ENCODE measurements around the gene IFT80.
A peak's percentile ranks its signal among the peaks of the same experiment; 100 is the strongest.
"Not testable (repeated sequence)": the region's sequence is repeated elsewhere in the genome, so short reads cannot be mapped to it uniquely, and the experiment has no call there.

The IFT80 gene

DNA sequence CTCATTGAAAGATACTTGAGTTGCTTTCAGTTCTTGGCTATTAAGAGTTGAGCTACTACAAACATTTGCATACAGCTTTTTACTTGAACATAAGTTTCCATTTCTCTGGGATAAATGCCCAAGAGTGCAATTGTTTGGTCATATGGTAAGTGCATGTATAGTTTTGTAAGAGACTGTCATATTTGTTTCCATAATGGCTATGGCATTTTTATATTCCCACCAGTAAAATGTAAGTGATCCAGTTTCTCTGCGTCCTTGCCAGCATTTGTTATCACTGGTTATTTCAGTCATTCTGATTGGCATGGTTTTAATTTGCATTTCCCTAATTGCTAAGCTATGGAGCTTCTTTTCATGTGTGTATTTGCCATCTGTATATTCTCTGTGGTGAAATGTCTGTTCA, 151.3 kb downstream of the IFT80 start:
- H3K36me3 ChIP-seq (ENCODE audit: insufficient read depth, low read length), result no peaks in the 10 kb centered on the region
- H3K9ac ChIP-seq (ENCODE audit: low read depth, low read length), result no peak overlapping the region
- H3K27me3 ChIP-seq (ENCODE audit: control insufficient read depth, insufficient read depth, low read length), result no peaks in the 10 kb centered on the region
- no peak overlapping the region for H3K4me3 ChIP-seq (ENCODE audit: low read length)
- H3K9me3 ChIP-seq (replicated peaks; ENCODE audit: low read length), result no peaks in the 10 kb centered on the region
- no peaks in the 10 kb centered on the region for H3K4me1 ChIP-seq (ENCODE audit: control insufficient read depth, insufficient read depth, low read length)
- H3K4me2 ChIP-seq (ENCODE audit: low read length), result no peak overlapping the region

DNA sequence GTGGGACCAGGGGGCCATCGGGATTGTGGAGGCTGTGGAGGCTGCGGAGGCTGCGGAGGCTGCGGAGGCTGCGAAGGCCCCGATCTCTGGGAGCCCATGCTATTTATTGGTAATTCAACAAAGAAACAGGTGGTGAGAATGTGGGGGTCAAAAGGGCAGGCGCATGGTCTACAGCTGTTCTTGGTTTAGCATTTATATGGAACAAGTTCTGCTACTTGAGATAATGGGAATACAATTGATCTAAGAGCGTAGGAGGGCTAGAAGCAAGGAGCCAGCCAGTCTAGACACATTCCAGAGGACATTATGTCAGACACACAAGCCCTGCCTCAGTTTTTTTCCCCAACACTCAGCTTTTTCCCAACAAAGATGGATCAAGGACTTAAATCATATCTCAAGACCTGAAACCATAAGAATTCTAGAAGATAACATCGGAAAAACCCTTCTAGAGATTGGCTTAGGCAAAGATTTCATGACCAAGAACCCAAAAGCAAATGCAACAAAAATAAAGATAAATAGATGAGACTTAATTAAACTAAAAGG, 153.7 kb downstream of the IFT80 start:
- Histone ChIP-seq H3K4me3 (ENCODE audit: low read length) (no peak overlapping the region), H3K9me3 (replicated peaks; ENCODE audit: low read length) (no peaks in the 10 kb centered on the region), H3K36me3 (ENCODE audit: insufficient read depth, low read length) (no peaks in the 10 kb centered on the region), H3K4me2 (ENCODE audit: low read length) (no peak overlapping the region), H3K27me3 (ENCODE audit: control insufficient read depth, insufficient read depth, low read length) (no peaks in the 10 kb centered on the region), H3K9ac (ENCODE audit: low read depth, low read length) (no peak overlapping the region), H3K4me1 (ENCODE audit: control insufficient read depth, insufficient read depth, low read length) (no peaks in the 10 kb centered on the region)

DNA sequence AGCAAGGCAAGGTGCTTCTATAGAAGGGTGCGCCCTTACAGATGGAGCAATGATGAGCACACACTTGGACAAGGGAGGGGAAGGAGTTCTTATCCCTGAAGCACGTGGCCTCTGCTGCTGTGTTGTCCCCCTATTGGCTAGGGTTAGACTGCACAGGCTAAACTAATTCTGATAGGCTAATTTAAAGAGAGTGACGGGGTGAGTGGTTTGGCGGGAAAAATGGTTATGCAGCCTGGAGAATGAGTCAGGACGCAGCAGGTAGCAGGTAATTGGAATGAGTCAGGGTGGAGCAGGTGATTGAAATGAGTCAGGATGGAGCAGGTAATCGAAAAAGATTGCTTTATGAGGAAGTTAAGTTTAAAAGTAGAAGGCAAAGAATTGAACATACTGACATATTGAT, 158.3 kb downstream of the IFT80 start:
- not testable (repeated sequence) for H3K9me3 ChIP-seq (replicated peaks; ENCODE audit: low read length); H3K9ac ChIP-seq (ENCODE audit: low read depth, low read length); H3K36me3 ChIP-seq (ENCODE audit: insufficient read depth, low read length); H3K4me2 ChIP-seq (ENCODE audit: low read length); H3K4me1 ChIP-seq (ENCODE audit: control insufficient read depth, insufficient read depth, low read length); H3K27me3 ChIP-seq (ENCODE audit: control insufficient read depth, insufficient read depth, low read length); H3K4me3 ChIP-seq (ENCODE audit: low read length)

DNA sequence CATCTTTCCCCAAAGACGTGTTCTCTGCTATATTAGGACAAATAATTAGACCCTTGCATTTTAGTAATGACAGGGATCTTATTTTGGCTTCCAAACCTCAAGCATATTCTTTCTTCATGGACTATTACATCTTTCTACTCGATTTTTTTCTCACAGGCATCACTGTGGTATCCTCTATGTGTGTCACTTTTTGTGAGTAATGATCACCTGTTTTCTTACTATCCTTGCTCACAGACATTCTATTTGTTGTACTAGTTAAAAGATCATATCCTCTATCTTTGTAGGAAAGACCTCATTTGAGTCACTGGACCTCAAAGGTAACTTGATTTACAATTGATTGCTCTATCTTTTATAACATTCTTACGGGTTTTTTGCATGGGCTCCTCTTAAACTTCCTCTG, 167.0 kb downstream of the IFT80 start:
- Histone ChIP-seq H3K9me3 (replicated peaks; ENCODE audit: low read length) (no peaks in the 10 kb centered on the region), H3K4me1 (ENCODE audit: control insufficient read depth, insufficient read depth, low read length) (no peaks in the 10 kb centered on the region), H3K4me2 (ENCODE audit: low read length) (no peak overlapping the region), H3K27me3 (ENCODE audit: control insufficient read depth, insufficient read depth, low read length) (peaks cover 8% of the 10 kb centered on the region), H3K9ac (ENCODE audit: low read depth, low read length) (no peak overlapping the region), H3K36me3 (ENCODE audit: insufficient read depth, low read length) (no peaks in the 10 kb centered on the region), H3K4me3 (ENCODE audit: low read length) (no peak overlapping the region)

DNA sequence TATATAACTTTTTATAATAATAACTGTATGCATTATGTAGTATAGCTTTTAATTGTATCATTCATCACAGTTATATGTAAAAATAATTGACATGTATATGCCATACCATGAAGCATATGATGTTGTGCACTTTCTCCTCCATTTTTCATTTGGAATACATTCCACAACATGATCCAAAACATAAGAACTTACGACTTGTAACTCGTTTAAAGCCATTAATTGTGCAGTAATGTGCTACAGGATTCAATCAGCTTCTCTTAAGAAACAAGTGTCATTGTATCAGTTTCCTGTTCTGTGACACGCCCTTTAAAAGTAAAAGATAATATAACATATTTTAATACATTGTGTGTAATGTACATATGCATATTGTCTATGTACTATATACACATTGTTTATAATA, 171.6 kb downstream of the IFT80 start:
- H3K4me3 ChIP-seq (ENCODE audit: low read length), result no peak overlapping the region
- H3K9me3 ChIP-seq (replicated peaks; ENCODE audit: low read length), result no peaks in the 10 kb centered on the region
- H3K36me3 ChIP-seq (ENCODE audit: insufficient read depth, low read length), result no peaks in the 10 kb centered on the region
- H3K27me3 ChIP-seq (ENCODE audit: control insufficient read depth, insufficient read depth, low read length), result peaks cover 51% of the 10 kb centered on the region
- no peak overlapping the region for H3K9ac ChIP-seq (ENCODE audit: low read depth, low read length)
- H3K4me1 ChIP-seq (ENCODE audit: control insufficient read depth, insufficient read depth, low read length), result peaks cover 18% of the 10 kb centered on the region
- H3K4me2 ChIP-seq (ENCODE audit: low read length), result no peak overlapping the region

DNA sequence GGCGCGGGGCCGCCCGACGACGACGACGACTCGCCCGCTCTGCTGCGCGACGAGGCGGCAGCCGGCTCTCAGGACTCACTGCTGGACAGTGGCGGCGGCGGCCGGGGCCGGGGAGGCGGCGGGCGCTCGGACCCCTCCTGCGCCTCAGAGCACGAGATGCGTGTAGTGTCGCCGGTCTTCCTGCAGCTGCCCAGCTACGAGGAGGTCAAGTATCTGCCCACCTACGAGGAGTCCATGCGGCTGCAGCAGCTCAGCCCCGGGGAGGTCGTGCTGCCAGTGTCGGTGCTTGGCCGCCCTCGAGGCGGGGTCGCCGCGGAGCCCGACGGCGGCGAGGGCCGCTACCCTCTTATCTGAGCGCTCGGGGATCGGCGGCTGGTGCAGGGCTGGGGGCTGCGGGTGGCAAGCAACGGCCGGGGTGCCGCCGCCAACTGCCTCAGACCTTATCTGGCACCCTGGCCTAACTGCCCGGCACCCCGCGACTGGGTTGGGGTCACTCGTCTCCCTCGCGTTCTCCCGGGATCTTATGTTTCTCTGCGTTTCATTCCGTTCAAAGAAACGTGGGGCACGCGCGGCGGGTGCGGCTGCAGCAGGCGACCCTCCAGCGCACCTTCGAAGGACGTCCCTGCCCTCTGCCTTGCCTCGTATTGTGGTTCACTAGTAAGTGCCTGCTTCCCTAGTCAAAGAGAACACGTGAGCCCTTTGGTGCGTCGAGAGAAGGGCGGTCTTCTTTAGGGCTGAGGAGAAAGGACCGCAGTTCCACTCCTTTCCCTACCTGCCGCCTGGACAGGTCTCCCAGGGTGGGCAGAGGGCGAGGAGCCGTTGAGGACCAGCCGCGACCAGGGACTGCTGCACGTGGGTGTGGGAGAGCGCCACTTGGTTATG, 172.8 kb downstream of the IFT80 start:
- peak overlapping the region; percentile 77 for H3K4me3 ChIP-seq (ENCODE audit: low read length)
- H3K27me3 ChIP-seq (ENCODE audit: control insufficient read depth, insufficient read depth, low read length), result peaks cover 61% of the 10 kb centered on the region
- no peaks in the 10 kb centered on the region for H3K36me3 ChIP-seq (ENCODE audit: insufficient read depth, low read length)
- no peak overlapping the region for H3K9ac ChIP-seq (ENCODE audit: low read depth, low read length)
- peaks cover 18% of the 10 kb centered on the region for H3K4me1 ChIP-seq (ENCODE audit: control insufficient read depth, insufficient read depth, low read length)
- H3K4me2 ChIP-seq (ENCODE audit: low read length), result peak overlapping the region; percentile 99
- H3K9me3 ChIP-seq (replicated peaks; ENCODE audit: low read length), result no peaks in the 10 kb centered on the region

DNA sequence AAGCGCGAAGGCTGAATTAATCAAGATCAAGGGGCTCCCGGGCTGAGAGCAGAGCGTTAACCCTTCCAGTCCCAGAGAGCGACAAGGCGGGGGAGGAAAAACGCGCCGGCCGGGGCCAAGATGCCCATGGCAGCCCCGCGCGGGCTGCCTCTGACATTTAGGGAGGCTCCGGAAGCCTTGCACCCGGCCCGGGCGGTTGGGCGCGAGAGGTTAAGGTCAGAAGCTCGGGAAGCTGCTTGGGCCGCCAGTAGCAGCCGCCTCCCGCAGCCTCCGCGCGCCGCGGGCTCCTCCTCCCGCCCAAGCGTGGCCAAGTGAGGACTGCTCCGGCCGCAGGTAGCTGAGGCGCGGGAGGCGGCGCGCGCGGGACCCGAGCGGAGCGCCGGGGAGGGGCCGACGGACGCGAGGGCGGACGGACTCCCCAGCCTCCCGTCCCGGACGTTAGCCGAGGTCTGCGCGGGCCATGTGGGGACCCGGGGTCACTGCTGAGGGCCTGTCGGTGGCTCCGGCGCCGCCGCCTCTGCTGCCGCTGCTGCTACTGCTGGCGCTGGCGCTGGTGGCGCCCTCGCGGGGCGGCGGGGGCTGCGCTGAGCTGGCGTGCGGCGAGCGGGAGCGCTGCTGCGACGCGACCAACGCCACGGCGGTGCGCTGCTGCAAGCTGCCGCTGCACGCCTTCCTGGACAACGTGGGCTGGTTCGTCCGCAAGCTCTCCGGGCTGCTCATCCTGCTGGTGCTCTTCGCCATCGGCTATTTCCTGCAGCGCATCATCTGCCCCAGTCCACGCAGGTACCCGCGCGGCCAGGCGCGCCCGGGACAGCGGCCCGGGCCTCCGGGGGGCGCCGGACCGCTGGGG, 173.6 kb downstream of the IFT80 start, which contains the start of gene C3orf80:
TSS of gene C3orf80 (plus strand) at position 247 of the 850 bp plus-strand sequence. CDS start at position 461, 214 bp downstream.
- Histone ChIP-seq H3K4me3 (ENCODE audit: low read length) (peak within 1 kb of the TSS; percentile 77), H3K4me2 (ENCODE audit: low read length) (peak within 1 kb of the TSS; percentile 99), H3K36me3 (ENCODE audit: insufficient read depth, low read length) (no peaks in the 10 kb centered on the region), H3K9ac (ENCODE audit: low read depth, low read length) (peak within 1 kb of the TSS; percentile 24), H3K27me3 (ENCODE audit: control insufficient read depth, insufficient read depth, low read length) (peaks cover 70% of the 10 kb centered on the region), H3K4me1 (ENCODE audit: control insufficient read depth, insufficient read depth, low read length) (peaks cover 18% of the 10 kb centered on the region), H3K9me3 (replicated peaks; ENCODE audit: low read length) (no peaks in the 10 kb centered on the region)

DNA sequence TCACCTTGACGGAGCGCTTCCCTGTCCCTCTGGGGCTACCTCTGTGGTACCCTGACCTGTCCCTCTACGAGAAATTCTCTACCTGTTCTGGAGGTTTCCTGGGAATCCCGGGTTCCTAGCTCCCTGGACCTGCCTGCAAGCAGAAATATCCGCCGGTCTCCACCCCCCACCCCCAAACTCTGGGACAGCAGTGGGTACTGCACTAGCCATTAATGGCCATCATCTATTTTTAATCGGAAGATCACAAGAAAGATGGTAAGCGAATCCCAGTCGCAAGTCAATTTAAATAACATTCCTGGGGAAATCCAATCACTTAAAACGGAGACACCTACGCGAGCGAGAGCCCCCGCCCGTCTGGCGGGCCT, 174.2 kb downstream of the IFT80 start:
- peaks cover 18% of the 10 kb centered on the region for H3K4me1 ChIP-seq (ENCODE audit: control insufficient read depth, insufficient read depth, low read length)
- H3K4me2 ChIP-seq (ENCODE audit: low read length), result peak overlapping the region; percentile 99
- peaks cover 71% of the 10 kb centered on the region for H3K27me3 ChIP-seq (ENCODE audit: control insufficient read depth, insufficient read depth, low read length)
- no peak overlapping the region for H3K9ac ChIP-seq (ENCODE audit: low read depth, low read length)
- H3K36me3 ChIP-seq (ENCODE audit: insufficient read depth, low read length), result no peaks in the 10 kb centered on the region
- no peaks in the 10 kb centered on the region for H3K9me3 ChIP-seq (replicated peaks; ENCODE audit: low read length)
- H3K4me3 ChIP-seq (ENCODE audit: low read length), result peak overlapping the region; percentile 77

DNA sequence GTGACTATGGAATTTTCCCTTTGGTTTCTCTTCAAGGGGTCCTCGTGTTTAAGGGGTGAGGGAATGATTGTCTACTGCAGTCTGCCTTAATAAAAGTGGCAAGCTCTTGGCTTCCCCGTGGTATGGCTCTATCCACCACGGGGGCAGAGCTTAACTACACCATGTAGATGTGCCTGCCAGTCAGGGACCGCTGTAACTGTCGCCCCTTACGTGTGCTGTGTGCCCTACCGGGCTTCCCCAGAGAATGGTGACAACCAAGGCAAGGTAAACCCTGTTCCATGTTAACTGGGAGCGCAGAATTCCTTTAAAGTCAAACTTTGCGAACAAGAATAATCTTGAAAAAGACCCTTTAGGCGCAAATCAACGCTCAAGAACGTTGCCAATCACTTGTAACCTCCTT, 174.8 kb downstream of the IFT80 start:
- Histone ChIP-seq H3K9me3 (replicated peaks; ENCODE audit: low read length) (no peaks in the 10 kb centered on the region), H3K4me3 (ENCODE audit: low read length) (no peak overlapping the region), H3K27me3 (ENCODE audit: control insufficient read depth, insufficient read depth, low read length) (peaks cover 71% of the 10 kb centered on the region), H3K36me3 (ENCODE audit: insufficient read depth, low read length) (no peaks in the 10 kb centered on the region), H3K4me1 (ENCODE audit: control insufficient read depth, insufficient read depth, low read length) (peaks cover 18% of the 10 kb centered on the region), H3K9ac (ENCODE audit: low read depth, low read length) (no peak overlapping the region), H3K4me2 (ENCODE audit: low read length) (no peak overlapping the region)

DNA sequence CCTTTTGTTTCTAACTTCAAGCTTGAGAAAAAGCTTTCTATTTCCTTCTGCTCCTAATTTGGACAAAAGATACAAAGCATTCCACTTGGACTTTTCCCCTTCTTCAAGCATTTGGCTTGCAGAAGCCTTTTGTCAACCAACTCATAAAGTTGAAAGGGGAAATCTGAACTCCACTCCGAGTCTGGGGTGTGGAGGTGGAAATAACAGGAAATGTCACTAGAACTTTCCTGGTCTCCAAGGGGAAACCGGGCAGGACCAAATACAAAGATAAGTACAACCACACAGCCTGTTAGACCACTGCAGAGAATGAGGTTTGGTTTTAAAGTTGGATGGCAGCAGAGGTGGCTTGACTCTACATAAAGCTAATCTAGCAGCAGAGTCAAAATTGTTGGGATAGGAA, 178.0 kb downstream of the IFT80 start:
- Histone ChIP-seq H3K4me1 (ENCODE audit: control insufficient read depth, insufficient read depth, low read length) (peaks cover 12% of the 10 kb centered on the region), H3K36me3 (ENCODE audit: insufficient read depth, low read length) (no peaks in the 10 kb centered on the region), H3K9ac (ENCODE audit: low read depth, low read length) (no peak overlapping the region), H3K9me3 (replicated peaks; ENCODE audit: low read length) (no peaks in the 10 kb centered on the region), H3K27me3 (ENCODE audit: control insufficient read depth, insufficient read depth, low read length) (peaks cover 66% of the 10 kb centered on the region), H3K4me3 (ENCODE audit: low read length) (no peak overlapping the region), H3K4me2 (ENCODE audit: low read length) (no peak overlapping the region)

DNA sequence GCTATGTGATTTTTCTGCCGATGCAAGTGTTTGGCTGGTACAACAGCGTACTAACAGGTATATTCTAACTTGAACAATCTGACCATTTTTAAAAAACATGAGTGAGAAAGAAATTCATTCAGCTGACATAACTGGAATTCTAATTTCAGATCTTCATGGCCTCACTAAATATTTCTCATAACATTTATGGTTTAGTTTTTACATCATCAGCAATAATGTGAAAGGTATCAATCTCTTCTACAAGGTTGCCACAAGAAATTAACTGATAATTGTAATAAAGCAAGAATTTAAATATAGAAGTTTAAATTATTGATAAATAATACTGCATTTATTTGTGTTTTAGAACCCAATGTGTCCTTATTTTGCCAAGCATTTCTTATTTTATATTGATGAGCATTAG, 179.0 kb downstream of the IFT80 start:
- Histone ChIP-seq H3K9ac (ENCODE audit: low read depth, low read length) (no peak overlapping the region), H3K27me3 (ENCODE audit: control insufficient read depth, insufficient read depth, low read length) (peaks cover 57% of the 10 kb centered on the region), H3K36me3 (ENCODE audit: insufficient read depth, low read length) (no peaks in the 10 kb centered on the region), H3K4me3 (ENCODE audit: low read length) (no peak overlapping the region), H3K4me2 (ENCODE audit: low read length) (no peak overlapping the region), H3K9me3 (replicated peaks; ENCODE audit: low read length) (no peaks in the 10 kb centered on the region), H3K4me1 (ENCODE audit: control insufficient read depth, insufficient read depth, low read length) (peaks cover 3% of the 10 kb centered on the region)

Data from skeletal muscle satellite cell (primary cell).